GM18508 (cell line): ENCODE results near the gene PEX3.

Source experiments
- ATAC-seq: cut with Tn5 transposase; IDR thresholded peaks from one replicate; pipeline ENCODE4 v1.9.1; 2021; ENCODE audit warnings: moderate number of reproducible peaks; ENCODE audit not compliant: insufficient read depth, unreplicated experiment

PEX3 gene

GRCh38 chr6:143450453-143451371 is at the start of gene PEX3, which contains the start of gene ADAT2:
Gene PEX3, plus strand, starts transcription at chr6:143450805. Its CDS starts 238 bp downstream, at chr6:143451043.
Gene ADAT2, minus strand, starts transcription at chr6:143450695. Its CDS starts 37 bp downstream, at chr6:143450658.
- ATAC-seq, result peak; percentile 94

DNA sequence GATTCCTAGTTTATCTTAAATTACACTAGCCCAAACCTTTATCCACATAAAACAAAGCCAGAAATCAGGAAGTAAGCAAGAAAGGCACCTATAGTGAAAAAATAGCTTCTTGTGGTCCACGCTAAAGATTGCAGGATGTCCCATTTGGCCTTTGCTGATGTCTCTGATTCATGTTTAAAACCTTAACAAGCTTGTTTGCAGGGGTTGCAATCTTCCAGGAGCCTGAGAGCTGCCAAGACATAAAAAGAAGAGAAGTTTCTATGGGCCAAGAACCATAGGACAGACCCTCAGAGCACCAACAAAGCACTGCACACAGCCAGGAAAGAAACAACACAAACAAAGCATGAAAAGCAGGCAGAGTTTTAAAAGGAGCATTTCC is 49.5 kb upstream of the PEX3 start:
- no peak for ATAC-seq

GRCh38 chr6:143401636-143402370 is 48.8 kb upstream of the PEX3 start:
- ATAC-seq, result no peak

GRCh38 chr6:143402721-143403336 is 47.8 kb upstream of the PEX3 start:
- no peak for ATAC-seq

GRCh38 chr6:143405373-143406154 is 45.0 kb upstream of the PEX3 start:
- no peak for ATAC-seq

GRCh38 chr6:143406673-143407072 is 43.9 kb upstream of the PEX3 start:
- ATAC-seq, result no peak

DNA sequence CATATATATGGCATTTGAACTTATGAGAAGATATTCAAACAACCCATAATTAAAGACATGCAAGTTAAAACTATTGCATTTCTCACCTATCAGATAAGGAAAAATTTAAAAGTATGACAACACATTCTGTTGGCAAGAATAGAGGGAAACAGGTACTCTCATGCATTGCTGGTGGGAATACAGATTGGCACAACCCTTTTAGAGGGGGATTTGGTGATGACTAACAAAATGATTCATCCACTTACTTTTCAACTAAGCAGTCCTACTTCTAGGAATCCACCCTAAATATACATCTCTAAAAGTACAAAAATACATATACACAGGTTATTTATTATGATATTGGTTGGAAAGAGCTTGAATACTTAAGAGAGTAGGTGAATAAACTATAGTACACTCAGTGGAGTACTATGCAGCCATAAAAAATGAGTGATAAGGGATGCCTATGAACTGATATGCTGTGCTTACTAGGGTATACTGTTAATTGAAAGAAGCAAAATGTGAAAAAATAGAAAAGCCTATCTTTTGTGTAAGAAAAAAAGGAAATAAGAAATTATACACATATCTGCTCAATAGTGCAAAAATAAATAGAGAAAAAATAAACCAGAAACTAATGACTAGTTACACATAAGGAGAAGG is 42.3 kb upstream of the PEX3 start:
- ATAC-seq, result no peak

- ATAC-seq, result no peak
Measured at GRCh38 chr6:143408787-143409162, 41.8 kb upstream of the PEX3 start.

- no peak for ATAC-seq
Measured at GRCh38 chr6:143410859-143411270, 39.7 kb upstream of the PEX3 start.

DNA sequence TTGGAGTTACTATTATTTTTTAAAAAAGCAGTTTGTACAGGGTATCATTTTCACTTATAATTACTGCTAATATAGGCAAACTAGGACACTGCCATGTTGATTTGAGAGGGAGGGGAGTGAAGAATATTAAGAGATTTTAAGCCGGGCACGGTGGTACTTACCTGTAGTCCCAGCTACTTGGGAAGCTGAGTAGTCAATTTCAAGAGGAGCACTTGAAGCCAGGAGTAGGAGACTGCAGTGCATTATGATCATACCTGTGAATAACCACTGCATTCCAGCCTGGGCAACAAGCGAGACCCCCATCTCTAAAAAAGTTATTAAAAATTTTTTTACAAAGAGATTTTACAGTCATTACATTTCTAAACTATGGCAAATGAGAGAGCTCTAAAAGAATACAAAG is 35.8 kb upstream of the PEX3 start:
- no peak for ATAC-seq

DNA sequence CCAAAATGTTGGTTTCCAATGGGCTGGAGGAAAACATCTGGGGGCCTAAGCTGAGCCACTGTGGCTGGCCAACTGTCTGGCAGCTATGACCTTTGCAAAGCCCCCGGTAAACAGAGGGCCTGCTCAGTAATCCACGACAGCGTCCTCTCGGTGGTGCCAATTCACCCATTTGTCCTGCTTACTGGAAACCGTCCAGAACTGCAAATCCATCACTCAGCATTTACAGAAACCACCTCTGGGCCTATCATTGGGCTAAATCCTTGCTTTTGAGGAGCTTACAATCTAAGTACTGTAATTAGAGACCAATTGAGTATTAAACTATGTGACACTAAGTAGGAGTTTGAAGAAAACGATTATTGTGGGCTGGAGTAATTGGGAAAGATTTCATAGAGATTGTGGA is 31.1 kb upstream of the PEX3 start:
- no peak for ATAC-seq

DNA sequence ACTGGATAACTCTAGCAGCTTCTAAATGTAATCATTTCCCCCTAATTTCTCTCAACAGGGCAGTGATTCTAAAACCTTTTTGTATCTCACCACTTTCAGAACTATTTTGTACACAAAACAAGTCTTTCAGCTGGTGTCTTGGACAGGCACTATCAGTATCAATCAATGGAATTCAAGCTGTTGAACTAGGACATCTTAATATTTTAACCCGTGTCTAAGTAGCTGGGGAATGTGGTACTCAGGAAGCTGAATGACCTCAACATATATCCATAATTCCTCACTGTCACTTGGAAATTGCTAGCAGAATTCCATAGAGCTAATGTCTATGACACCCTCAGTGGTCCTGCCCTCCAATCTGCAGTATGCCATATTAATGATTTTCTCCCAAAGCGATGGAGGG is 24.6 kb upstream of the PEX3 start:
- ATAC-seq, result no peak

DNA sequence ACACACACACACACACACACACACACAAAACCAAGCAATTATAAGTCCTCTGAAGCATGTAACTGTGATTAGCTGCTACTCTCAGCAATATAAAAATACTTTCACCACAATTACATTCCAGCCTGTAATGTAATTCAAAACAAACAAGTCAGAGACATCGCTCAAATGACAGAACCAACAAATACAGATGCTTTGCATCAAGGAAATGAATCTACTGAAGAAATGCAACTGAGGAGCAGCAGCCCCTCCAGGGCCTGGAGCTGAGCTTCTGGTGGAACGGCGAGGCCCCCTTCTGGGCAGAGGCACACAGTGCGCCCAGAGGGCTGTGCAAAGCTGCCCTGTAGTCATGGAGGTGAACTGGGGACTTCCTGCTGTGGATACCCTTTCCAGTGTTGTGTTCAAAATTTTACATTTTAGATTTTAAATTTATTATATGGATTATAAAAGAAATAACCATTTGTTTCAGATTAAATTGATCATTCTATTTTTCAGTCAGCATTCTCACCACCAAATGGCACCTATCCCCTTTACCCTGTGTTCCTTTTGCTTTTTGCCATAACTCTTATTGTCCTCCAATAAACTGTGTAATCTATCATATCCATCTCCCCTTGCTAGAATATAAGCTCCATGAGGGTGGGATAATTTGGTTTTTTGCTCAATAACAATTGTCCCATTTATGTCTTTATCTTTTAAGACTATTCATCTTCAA is 23.3 kb upstream of the PEX3 start:
- peak; percentile 92 for ATAC-seq

GRCh38 chr6:143429970-143430369 is 20.6 kb upstream of the PEX3 start:
- ATAC-seq, result no peak

GRCh38 chr6:143431226-143431625 is 19.4 kb upstream of the PEX3 start:
- ATAC-seq, result no peak

GRCh38 chr6:143432588-143432987 is 18.0 kb upstream of the PEX3 start:
- no peak for ATAC-seq

DNA sequence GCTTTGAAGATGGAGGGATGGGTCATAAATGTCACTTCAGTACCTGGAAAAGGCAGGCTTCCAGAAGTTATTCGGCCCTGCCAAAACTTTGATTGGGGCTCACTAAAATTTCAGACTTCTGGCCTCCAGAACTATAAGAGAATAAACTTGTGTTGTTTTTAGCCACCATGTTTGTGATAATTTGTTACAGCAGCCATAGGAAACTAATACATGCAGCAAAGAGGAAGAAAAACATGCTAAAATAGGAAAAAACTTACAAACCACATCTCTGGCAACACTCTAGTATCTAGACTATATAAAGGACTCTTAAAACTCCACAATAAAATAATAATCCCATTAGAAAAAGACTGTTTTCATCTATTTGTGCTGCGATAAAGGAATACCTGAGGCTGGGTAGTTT is 9.6 kb upstream of the PEX3 start:
- no peak for ATAC-seq

GRCh38 chr6:143441680-143442545 is 8.7 kb upstream of the PEX3 start:
- ATAC-seq, result no peak
